Neural cell (in vitro differentiated cells): Measurements from ENCODE around the gene SEMA6C.
"Not testable (repeated sequence)": the region's sequence is repeated elsewhere in the genome, so short reads cannot be mapped to it uniquely, and the experiment has no call there.

Experiments
- EP300 ChIP-seq: fragments of 450-650 bp; conservative IDR thresholded peaks from 2 replicates; pipeline ENCODE4 v1.6.1; 2014; ENCODE audit warnings: antibody characterized with exemption, mild to moderate bottlenecking, moderate library complexity; ENCODE audit not compliant: poor library complexity, severe bottlenecking
- EZH2 ChIP-seq: fragments of 200-600, 300-800 bp; shearing (Covaris generic), sonication (generic); IDR thresholded peaks from 2 replicates; pipeline ENCODE4 v1.6.1; 2014; ENCODE audit warnings: antibody characterized with exemption, low read length, borderline replicate concordance, mild to moderate bottlenecking; ENCODE audit not compliant: insufficient read depth, poor library complexity, severe bottlenecking
- MXI1 ChIP-seq: fragments of 450-650 bp; conservative IDR thresholded peaks from 2 replicates; pipeline ENCODE4 v1.6.1; 2014; ENCODE audit warnings: antibody characterized with exemption, mild to moderate bottlenecking; ENCODE audit not compliant: poor library complexity, severe bottlenecking
- POLR2AphosphoS5 ChIP-seq: IDR thresholded peaks from 2 replicates; pipeline ENCODE4 v1.6.1; 2012
- RAD21 ChIP-seq: fragments of 450-650 bp; conservative IDR thresholded peaks from 2 replicates; pipeline ENCODE4 v1.6.1; 2014; ENCODE audit warnings: antibody characterized with exemption, mild to moderate bottlenecking, moderate library complexity
- SMC3 ChIP-seq: fragments of 450-650 bp; conservative IDR thresholded peaks from 2 replicates; pipeline ENCODE4 v1.6.1; 2014; ENCODE audit warnings: antibody characterized with exemption, mild to moderate bottlenecking, moderate library complexity; ENCODE audit not compliant: poor library complexity
- TAF1 ChIP-seq: IDR thresholded peaks from 2 replicates; pipeline ENCODE4 v1.6.1; 2012; ENCODE audit warnings: low read depth
- TF ChIP-seq, protein P1 (sequence below): fragments of 450-650 bp; IDR thresholded peaks from 2 replicates; pipeline ENCODE4 v1.5.1; 2014; ENCODE audit warnings: antibody characterized with exemption, mild to moderate bottlenecking, moderate library complexity; ENCODE audit not compliant: poor library complexity, severe bottlenecking

DNA sequence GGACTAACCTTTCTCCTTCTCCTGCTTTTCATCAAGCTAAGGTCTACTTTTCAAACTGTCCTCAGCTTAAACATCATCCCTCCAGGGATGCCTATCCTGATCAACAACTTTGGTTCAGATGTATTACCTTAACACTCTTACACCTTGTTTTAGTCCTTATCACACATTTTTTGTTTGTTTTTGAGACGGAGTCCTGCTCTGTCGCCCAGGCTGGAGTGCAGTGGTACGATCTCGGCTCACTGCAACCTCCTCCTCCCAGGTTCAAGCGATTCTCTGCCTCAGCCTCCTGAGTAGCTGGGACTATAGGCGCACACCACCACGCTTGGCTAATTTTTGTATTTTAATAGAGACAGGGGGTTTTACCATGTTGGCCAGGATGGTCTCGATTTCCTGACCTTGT lies 42.2 kb upstream of the SEMA6C start:
- TF ChIP-seq, protein P1, sequence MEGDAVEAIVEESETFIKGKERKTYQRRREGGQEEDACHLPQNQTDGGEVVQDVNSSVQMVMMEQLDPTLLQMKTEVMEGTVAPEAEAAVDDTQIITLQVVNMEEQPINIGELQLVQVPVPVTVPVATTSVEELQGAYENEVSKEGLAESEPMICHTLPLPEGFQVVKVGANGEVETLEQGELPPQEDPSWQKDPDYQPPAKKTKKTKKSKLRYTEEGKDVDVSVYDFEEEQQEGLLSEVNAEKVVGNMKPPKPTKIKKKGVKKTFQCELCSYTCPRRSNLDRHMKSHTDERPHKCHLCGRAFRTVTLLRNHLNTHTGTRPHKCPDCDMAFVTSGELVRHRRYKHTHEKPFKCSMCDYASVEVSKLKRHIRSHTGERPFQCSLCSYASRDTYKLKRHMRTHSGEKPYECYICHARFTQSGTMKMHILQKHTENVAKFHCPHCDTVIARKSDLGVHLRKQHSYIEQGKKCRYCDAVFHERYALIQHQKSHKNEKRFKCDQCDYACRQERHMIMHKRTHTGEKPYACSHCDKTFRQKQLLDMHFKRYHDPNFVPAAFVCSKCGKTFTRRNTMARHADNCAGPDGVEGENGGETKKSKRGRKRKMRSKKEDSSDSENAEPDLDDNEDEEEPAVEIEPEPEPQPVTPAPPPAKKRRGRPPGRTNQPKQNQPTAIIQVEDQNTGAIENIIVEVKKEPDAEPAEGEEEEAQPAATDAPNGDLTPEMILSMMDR, result not testable (repeated sequence)
- TF ChIP-seq POLR2AphosphoS5, SMC3, EP300, EZH2, RAD21, TAF1, MXI1: not testable (repeated sequence)
